GM06990 (cell line): ENCODE results near the gene TK1.
A peak's percentile ranks its signal among the peaks of the same experiment; 100 is the strongest.

Experiments
- DNase-seq: peaks from one replicate; pipeline ENCODE4 v3.0.0-alpha.2; 2011; ENCODE audit not compliant: insufficient read length; ENCODE audit errors: extremely low read depth
- H3K27me3 ChIP-seq: replicated peaks from 2 replicates; pipeline ENCODE4 v1.6.0; 2011; ENCODE audit warnings: low read length; ENCODE audit not compliant: control insufficient read depth, insufficient read depth
- H3K36me3 ChIP-seq: 2 replicates; pipeline ENCODE4 v1.5.1; 2011; ENCODE audit warnings: low read length; ENCODE audit not compliant: control insufficient read depth, insufficient read depth
- H3K4me3 ChIP-seq: replicated peaks from 2 replicates; pipeline ENCODE4 v1.5.1; 2011; ENCODE audit warnings: low read depth, mild to moderate bottlenecking, control low read depth, low read length
- TF ChIP-seq, protein P1 (sequence below): IDR thresholded peaks from 2 replicates; pipeline ENCODE4 v1.5.1; 2011; ENCODE audit warnings: low read length, control low read depth, mild to moderate bottlenecking, inconsistent platforms; ENCODE audit not compliant: insufficient read depth, poor library complexity, severe bottlenecking

TK1 gene

DNA sequence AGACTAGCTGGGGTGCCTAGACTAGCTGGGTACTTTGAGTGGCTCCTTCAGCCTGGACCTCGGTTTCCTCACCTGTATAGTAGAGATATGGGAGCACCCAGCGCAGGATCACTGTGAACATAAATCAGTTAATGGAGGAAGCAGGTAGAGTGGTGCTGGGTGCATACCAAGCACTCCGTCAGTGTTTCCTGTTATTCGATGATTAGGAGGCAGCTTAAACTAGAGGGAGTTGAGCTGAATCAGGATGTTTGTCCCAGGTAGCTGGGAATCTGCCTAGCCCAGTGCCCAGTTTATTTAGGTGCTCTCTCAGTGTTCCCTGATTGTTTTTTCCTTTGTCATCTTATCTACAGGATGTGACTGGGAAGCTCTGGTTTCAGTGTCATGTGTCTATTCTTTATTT, 36.2 kb upstream of the TK1 start:
- H3K4me3 ChIP-seq = no peak overlapping the region
- peaks cover 12% of the 10 kb centered on the region for H3K36me3 ChIP-seq

DNA sequence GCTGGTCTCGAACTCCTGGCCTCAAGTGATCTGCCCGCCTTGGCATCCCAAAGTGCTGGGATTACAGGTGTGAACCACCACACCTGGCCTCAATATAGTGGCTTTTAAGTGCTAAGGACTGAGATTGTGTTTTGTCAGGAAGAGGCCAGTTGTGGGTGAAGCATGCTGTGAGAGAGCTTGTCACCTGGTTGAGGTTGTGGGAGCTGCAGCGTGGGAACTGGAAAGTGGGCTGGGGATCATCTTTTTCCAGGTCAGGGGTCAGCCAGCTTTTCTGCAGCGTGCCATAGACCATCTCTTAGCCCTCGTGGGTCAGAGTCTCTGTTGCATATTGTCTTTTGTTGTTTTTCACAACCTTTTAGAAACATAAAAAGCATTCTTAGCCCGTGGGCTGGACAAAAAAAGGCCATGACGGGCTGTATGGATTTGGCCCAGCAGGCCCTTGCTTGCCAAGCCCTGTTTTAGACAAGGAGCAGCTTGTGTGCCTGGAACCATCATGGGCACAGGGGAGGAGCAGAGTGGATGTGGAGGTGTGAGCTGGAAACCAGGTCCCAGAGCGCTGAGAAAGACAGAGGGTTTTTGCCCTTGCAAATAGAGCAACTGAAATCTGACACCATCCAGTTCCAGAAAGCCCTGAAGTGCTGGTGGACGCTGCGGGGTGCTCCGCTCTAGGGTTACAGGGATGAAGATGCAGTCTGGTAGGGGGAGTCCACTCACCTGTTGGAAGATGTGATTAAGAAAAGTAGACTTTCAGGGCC, 32.7 kb upstream of the TK1 start:
- no peaks in the 10 kb centered on the region for H3K27me3 ChIP-seq
- peaks cover 13% of the 10 kb centered on the region for H3K36me3 ChIP-seq
- TF ChIP-seq, protein P1, sequence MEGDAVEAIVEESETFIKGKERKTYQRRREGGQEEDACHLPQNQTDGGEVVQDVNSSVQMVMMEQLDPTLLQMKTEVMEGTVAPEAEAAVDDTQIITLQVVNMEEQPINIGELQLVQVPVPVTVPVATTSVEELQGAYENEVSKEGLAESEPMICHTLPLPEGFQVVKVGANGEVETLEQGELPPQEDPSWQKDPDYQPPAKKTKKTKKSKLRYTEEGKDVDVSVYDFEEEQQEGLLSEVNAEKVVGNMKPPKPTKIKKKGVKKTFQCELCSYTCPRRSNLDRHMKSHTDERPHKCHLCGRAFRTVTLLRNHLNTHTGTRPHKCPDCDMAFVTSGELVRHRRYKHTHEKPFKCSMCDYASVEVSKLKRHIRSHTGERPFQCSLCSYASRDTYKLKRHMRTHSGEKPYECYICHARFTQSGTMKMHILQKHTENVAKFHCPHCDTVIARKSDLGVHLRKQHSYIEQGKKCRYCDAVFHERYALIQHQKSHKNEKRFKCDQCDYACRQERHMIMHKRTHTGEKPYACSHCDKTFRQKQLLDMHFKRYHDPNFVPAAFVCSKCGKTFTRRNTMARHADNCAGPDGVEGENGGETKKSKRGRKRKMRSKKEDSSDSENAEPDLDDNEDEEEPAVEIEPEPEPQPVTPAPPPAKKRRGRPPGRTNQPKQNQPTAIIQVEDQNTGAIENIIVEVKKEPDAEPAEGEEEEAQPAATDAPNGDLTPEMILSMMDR = no peak
- no peak overlapping the region for H3K4me3 ChIP-seq
- DNase-seq = no peak

More for the DNA sequence above, 36.2 kb upstream of the TK1 start:
- DNase-seq = no peak
- H3K27me3 ChIP-seq = no peaks in the 10 kb centered on the region
- TF ChIP-seq, protein P1 = no peak

DNA sequence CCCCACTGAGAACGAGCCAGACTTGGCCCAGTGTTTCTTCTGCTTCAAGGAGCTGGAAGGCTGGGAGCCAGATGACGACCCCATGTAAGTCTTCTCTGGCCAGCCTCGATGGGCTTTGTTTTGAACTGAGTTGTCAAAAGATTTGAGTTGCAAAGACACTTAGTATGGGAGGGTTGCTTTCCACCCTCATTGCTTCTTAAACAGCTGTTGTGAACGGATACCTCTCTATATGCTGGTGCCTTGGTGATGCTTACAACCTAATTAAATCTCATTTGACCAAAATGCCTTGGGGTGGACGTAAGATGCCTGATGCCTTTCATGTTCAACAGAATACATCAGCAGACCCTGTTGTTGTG, 27.8 kb upstream of the TK1 start:
- Histone ChIP-seq H3K4me3 (peak overlapping the region; percentile 93), H3K27me3 (no peaks in the 10 kb centered on the region), H3K36me3 (peaks cover 4% of the 10 kb centered on the region)
- DNase-seq = no peak
- TF ChIP-seq, protein P1 = no peak

DNA sequence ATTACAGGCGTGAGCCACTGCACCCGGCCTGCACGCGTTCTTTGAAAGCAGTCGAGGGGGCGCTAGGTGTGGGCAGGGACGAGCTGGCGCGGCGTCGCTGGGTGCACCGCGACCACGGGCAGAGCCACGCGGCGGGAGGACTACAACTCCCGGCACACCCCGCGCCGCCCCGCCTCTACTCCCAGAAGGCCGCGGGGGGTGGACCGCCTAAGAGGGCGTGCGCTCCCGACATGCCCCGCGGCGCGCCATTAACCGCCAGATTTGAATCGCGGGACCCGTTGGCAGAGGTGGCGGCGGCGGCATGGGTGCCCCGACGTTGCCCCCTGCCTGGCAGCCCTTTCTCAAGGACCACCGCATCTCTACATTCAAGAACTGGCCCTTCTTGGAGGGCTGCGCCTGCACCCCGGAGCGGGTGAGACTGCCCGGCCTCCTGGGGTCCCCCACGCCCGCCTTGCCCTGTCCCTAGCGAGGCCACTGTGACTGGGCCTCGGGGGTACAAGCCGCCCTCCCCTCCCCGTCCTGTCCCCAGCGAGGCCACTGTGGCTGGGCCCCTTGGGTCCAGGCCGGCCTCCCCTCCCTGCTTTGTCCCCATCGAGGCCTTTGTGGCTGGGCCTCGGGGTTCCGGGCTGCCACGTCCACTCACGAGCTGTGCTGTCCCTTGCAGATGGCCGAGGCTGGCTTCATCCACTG, 27.3 kb upstream of the TK1 start, which contains the start of gene BIRC5:
Gene BIRC5 (plus strand): TSS at position 238 of the 690 bp plus-strand sequence. CDS start 64 bp downstream, at position 302.
- TF ChIP-seq, protein P1 = no peak
- peaks cover 1% of the 10 kb centered on the region; the same call in 1 of the 2 replicates for H3K36me3 ChIP-seq
- H3K4me3 ChIP-seq = peak within 1 kb of the TSS; percentile 93
- H3K27me3 ChIP-seq = no peaks in the 10 kb centered on the region
- peak; percentile 89 for DNase-seq

DNA sequence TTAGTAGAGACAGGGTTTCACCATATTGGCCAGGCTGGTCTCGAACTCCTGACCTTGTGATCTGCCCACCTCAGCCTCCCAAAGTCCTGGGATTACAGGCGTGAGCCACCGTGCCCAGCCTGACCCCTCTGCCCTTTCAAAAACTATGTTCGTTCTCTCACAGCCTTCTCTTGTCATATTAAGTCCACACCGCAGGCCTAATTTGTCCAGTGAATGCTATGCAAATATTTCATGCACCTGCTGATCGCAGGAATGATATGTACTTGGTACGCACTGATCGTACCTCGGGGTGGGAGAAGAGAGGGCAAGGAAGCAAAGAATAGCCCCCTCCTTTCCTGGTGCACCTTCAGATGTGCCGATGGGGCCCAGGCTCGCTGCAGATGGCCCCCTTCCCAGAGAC, 24.2 kb upstream of the TK1 start:
- TF ChIP-seq, protein P1 = no peak
- no peak for DNase-seq

More for the DNA sequence above, 24.2 kb upstream of the TK1 start:
- Histone ChIP-seq H3K4me3 (no peak overlapping the region), H3K36me3 (no peaks in the 10 kb centered on the region; the same call in 1 of the 2 replicates), H3K27me3 (no peaks in the 10 kb centered on the region)
